Inflammatory macrophage (primary cell): ENCODE results near the gene BAHCC1.

Source experiments
- DNase-seq, 2 donors: peaks; one replicate each; pipeline ENCODE4 v3.0.0-alpha.2; 2020 to 2022

Gene BAHCC1

GRCh38 chr17:81398832-81399411, 3.7 kb downstream of the BAHCC1 start:
- no peak for DNase-seq

- peak in 1 of 2 donors; percentile 41 for DNase-seq
Observed at GRCh38 chr17:81399481-81400153, 4.4 kb downstream of the BAHCC1 start.

GRCh38 chr17:81400154-81400977, 5.1 kb downstream of the BAHCC1 start:
- DNase-seq, result peak in 1 of 2 donors; percentile 18

GRCh38 chr17:81400996-81401722, 5.9 kb downstream of the BAHCC1 start:
- DNase-seq, result no peak

GRCh38 chr17:81401723-81402529, 6.7 kb downstream of the BAHCC1 start:
- DNase-seq, result peak; percentile 33 to 53

GRCh38 chr17:81402530-81402941, 7.3 kb downstream of the BAHCC1 start:
- no peak for DNase-seq

GRCh38 chr17:81402981-81403467, 7.8 kb downstream of the BAHCC1 start:
- no peak for DNase-seq

- no peak for DNase-seq
Observed at GRCh38 chr17:81403671-81404534, 8.6 kb downstream of the BAHCC1 start.

GRCh38 chr17:81404558-81405165, 9.4 kb downstream of the BAHCC1 start:
- DNase-seq, result no peak

GRCh38 chr17:81405411-81405872, 10.2 kb downstream of the BAHCC1 start:
- no peak for DNase-seq

GRCh38 chr17:81406117-81406953, 11.1 kb downstream of the BAHCC1 start:
- no peak for DNase-seq

GRCh38 chr17:81408049-81408448, 12.8 kb downstream of the BAHCC1 start:
- DNase-seq, result no peak

- DNase-seq, result no peak
Observed at GRCh38 chr17:81409190-81409935, 14.1 kb downstream of the BAHCC1 start.

GRCh38 chr17:81410852-81411251, 15.6 kb downstream of the BAHCC1 start:
- no peak for DNase-seq

GRCh38 chr17:81411305-81411704, 16.0 kb downstream of the BAHCC1 start:
- no peak for DNase-seq

- DNase-seq, result no peak
Observed at GRCh38 chr17:81412490-81413093, 17.3 kb downstream of the BAHCC1 start.

GRCh38 chr17:81413497-81414135, 18.4 kb downstream of the BAHCC1 start:
- no peak for DNase-seq
